Activated CD8-positive, alpha-beta memory T cell treated with anti-CD3 and anti-CD28 coated beads for 36 hours (primary cell): ENCODE data around the gene CCDC14. TPM values are rescaled to one million over a fixed set of nuclear protein-coding genes. Genes with fewer than 3 reads are reported as not detected.
"Not testable (repeated sequence)": the region's sequence is repeated elsewhere in the genome, so short reads cannot be mapped to it uniquely, and the experiment has no call there.

ENCODE experiments used
- CTCF ChIA-PET: fragments of 350-600 bp; sonication (Branson Sonifier 250); formaldehyde crosslinking; loops from one replicate; lab custom pipeline; 2021; ENCODE audit warnings: antibody characterized with exemption; lab: Charles Lee
- POLR2A ChIA-PET: fragments of 350-600 bp; sonication (Branson Sonifier 250); formaldehyde crosslinking; loops from one replicate; lab custom pipeline; 2021; ENCODE audit warnings: antibody characterized with exemption; lab: Charles Lee
- total RNA-seq, 2 experiments: library from RNA; stranded (reverse); gene quantifications; one replicate each; pipeline ENCODE4 v1.2.3, GENCODE V29; 2021

Gene CCDC14
- total RNA-seq, 2 experiments from 2014 or later, result 31.1 to 34.0 TPM

GRCh38 chr3:123975030-123975429 lies 14.0 kb upstream of the CCDC14 start:
- POLR2A ChIA-PET, CTCF ChIA-PET: not testable (repeated sequence)

DNA sequence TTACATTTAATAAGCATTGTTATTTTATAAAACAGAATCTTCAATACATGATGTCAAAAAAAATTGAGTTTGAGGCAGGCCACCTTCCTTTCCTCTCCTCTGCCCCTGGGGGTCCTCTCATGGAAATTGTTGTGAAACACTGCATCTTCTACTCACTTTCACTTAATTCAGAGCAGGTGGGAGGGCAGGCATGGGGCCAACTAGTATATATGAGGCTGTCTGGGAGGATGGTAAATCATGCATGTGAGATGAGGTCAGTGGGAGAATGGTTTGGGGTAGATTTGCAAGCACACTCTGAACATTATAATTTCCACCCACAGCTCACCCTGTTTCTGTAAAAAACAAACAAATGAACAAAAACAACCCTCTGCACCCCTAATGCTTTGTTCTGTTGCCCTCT lies 10.4 kb upstream of the CCDC14 start:
- POLR2A ChIA-PET, result no interaction called here
- CTCF ChIA-PET, result no interaction called here

- POLR2A ChIA-PET, CTCF ChIA-PET: not testable (repeated sequence)
Observed at GRCh38 chr3:123967260-123967659, 6.2 kb upstream of the CCDC14 start.

GRCh38 chr3:123966799-123967198 lies 5.8 kb upstream of the CCDC14 start:
- CTCF ChIA-PET, POLR2A ChIA-PET: not testable (repeated sequence)

DNA sequence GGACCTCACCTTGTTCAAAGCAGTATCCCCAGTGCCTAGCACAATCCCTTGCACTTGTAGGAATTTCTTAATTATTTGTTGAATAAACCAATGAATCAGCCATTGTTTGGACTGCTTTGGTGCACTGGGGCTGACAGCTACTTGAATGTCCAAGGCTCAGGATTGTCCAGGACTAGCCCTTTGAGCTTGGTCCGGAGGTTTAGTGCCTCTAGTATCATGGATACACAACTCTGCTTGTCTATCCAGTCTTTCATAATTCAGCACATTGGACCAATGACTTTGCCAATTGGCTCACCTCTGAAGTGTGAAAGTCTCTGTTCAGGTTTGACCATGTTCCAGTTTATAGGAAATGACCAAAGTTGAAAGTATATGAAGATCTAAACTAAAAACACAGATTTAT lies 3.8 kb upstream of the CCDC14 start:
- CTCF ChIA-PET, POLR2A ChIA-PET: not testable (repeated sequence)

GRCh38 chr3:123961508-123961856 lies 453 bp upstream of the CCDC14 start:
- CTCF ChIA-PET, result no interaction called here
- POLR2A ChIA-PET, result interaction anchor here (0.7 kb wide), 1 partner anchor 86 kb away, joined by 3 read pairs; no protein-coding TSS in a partner anchor

DNA sequence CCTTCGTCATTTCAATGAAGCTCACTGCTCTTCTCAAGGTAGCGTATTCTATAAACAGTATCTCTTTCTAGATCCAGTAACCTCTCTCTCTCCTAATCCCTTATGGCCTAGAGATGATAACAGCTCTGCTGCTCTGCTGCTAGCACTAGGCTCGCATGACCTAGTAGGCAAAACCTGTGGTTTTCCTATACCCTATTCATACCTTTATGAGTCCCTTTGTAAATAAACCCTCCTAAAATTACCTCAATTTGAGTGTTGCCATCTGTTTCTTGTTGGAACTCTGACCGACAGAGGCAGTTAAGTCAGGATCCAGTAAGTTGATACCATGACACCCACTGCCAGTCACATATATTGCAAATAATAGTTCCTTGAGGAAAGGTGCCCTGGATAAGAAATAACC lies 7.3 kb downstream of the CCDC14 start:
- CTCF ChIA-PET, result no interaction called here
- POLR2A ChIA-PET, result no interaction called here

GRCh38 chr3:123952844-123953520 lies 8.0 kb downstream of the CCDC14 start:
- ChIA-PET POLR2A (no interaction called here), CTCF (no interaction called here)

GRCh38 chr3:123951522-123952447 lies 9.2 kb downstream of the CCDC14 start:
- ChIA-PET POLR2A (no interaction called here), CTCF (no interaction called here)

GRCh38 chr3:123949641-123950040 lies 11.4 kb downstream of the CCDC14 start:
- CTCF ChIA-PET, result no interaction called here
- POLR2A ChIA-PET, result no interaction called here

DNA sequence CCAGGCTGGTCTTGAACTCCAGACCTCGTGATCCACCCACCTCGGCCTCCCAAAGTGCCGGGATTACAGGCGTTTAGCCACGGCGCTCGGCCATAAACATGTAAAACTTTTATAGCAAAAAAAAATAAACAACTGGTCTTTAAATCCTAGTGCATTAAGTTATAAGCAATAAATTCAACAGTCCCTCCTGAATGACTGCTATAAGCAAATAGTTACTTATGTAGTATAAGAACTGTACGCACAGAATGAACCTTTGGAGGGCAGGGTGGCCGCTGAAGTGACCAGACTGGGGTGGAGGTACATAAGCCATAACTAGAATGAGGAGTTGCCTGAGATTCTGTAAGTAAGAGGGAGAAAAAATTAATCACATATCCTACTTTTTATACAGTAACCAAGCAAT lies 12.6 kb downstream of the CCDC14 start:
- POLR2A ChIA-PET, result no interaction called here
- CTCF ChIA-PET, result no interaction called here

GRCh38 chr3:123947482-123947881 lies 13.5 kb downstream of the CCDC14 start:
- ChIA-PET CTCF (no interaction called here), POLR2A (no interaction called here)

DNA sequence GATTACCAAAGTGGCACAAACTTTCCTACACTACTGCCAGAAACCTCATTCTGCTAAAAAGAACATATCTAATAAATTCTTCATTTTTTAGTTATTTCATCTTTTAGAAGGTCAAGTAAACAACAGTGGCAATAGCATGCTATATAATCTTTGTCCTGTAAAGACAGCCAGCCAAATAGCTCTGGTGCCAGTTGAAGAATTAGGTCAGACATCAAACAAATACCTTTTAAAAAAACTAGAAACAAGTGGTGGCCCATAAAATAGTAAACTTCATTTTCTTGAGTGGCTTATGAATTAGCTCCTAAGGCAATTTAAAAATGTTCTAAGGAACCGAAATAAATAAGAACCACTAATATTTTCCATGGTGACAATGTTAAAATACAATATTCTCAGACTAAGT lies 19.5 kb downstream of the CCDC14 start:
- ChIA-PET POLR2A (no interaction called here), CTCF (no interaction called here)

DNA sequence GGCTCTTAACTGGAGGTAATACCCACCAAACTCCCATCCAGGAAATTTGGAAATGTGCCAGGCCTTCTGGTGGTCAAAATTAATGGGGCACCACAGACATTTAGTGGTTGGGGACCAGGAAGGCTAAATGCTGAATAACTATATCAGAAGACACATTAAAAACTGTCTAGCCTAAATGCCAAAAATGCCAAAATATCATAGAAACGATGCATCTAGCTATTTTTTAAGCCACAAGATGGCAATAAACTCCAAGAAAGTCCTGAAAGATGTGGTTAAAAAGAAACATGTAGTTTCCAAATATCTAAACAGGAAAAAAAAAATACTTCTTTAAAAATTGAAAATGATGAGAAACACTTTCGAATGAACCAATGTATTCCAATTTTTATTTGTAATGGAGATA lies 19.9 kb downstream of the CCDC14 start:
- POLR2A ChIA-PET, result no interaction called here
- CTCF ChIA-PET, result no interaction called here

DNA sequence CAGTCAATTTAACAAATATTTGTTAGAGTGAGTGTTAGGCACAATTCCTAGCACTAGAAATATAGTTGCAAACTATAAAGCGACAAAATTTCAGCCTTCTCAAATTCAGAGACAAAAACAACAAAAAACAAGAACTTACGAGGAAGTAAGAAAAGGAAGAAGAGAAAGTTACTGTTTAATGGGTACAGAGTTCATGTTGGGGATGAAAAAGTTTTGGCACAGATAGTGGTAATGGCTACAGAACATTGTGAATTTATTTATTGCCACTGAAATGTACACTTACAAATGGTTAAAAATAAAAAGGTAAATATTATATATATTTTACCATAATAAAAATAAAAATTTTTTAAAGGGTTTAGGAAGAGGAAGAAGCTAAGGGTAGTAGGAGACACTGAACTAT lies 21.3 kb downstream of the CCDC14 start:
- ChIA-PET CTCF (no interaction called here), POLR2A (no interaction called here)

DNA sequence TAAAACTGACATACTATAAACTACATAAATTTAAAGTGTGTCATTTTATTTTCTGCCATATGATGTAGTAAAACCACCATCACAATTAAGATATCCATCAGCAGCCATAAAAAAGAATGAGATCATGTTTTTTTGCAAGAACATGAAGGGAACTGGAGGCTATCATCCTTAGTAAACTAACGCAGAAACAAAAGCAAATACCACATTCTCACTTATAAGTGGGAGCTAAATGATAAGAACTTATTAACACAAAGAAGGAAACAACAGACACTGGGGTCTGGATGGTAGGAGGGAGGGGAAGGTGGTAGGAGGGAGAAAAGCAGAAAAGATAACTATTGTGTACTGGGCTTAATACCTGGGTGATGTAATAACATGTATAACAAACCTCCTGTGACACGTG lies 24.6 kb downstream of the CCDC14 start:
- ChIA-PET CTCF (interaction anchor here (0.6 kb wide), 1 partner anchor 591 kb away, joined by 4 read pairs; no protein-coding TSS in a partner anchor), POLR2A (no interaction called here)

GRCh38 chr3:123935830-123936229 lies 25.2 kb downstream of the CCDC14 start:
- POLR2A ChIA-PET, result no interaction called here

GRCh38 chr3:123934250-123934649 lies 26.8 kb downstream of the CCDC14 start:
- CTCF ChIA-PET, result no interaction called here
- POLR2A ChIA-PET, result no interaction called here

More at GRCh38 chr3:123935830-123936229, 25.2 kb downstream of the CCDC14 start:
- CTCF ChIA-PET, result no interaction called here

GRCh38 chr3:123930445-123930844 lies 30.6 kb downstream of the CCDC14 start:
- POLR2A ChIA-PET, result no interaction called here

GRCh38 chr3:123929325-123929724 lies 31.7 kb downstream of the CCDC14 start:
- CTCF ChIA-PET, result no interaction called here
- POLR2A ChIA-PET, result no interaction called here

More at GRCh38 chr3:123930445-123930844, 30.6 kb downstream of the CCDC14 start:
- CTCF ChIA-PET, result no interaction called here

DNA sequence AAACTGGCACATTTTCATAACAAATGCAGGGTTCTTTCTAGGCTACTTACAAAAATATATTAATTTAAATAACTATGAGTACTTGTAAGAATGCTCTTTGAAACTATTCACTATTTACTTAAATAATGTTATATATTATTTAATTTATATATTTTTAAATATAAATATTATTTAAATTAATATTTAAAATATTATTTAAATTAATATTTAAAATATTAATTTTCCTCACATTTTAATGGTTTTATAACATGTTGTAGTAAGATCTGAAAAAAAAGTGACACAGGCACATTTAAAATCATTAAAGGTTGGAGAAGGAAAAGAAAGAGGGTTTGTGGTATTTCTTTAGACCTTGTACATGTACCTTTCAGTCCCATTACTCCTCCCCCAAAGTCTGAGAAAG lies 34.6 kb downstream of the CCDC14 start:
- ChIA-PET CTCF (no interaction called here), POLR2A (no interaction called here)
